ENCODE results near the gene CCNYL1.

DNA sequence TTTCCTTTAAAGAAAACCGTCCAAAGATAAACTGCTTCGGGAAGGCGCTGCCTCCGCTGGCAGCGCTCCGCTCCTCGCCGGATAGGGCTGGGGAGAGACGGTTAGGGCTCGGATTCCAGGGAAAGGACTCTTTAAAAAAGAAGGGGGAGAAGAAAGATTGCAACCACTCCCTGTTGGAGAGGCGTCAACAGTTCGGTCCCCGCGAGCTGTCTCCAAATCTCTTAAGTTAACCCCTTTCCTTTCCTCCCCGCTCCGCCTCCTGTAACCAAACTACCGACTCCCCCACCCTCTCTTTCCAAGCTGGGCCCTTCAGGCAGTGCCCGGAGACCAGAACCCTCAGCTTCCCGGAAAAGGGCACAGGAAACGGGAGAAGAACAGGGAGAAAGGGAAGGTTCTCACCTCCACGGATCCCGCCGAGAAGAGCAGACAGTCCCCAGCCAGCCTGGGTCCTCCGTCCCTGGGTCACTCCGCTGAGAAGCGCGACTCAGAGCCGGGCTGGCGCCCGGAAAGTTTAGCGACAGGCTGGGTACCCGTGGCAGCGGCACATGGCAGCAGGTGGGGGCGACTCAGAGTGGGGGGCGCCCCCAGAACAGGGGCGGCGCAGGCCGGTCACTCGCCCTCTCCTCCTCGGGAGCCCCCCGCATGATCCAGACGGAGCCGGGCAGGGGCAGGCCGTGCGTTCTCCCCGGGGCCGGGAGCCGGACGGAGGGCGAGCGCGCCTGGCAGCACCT is 57.6 kb downstream of the CCNYL1 start:
- TF ChIP-seq, protein P1, sequence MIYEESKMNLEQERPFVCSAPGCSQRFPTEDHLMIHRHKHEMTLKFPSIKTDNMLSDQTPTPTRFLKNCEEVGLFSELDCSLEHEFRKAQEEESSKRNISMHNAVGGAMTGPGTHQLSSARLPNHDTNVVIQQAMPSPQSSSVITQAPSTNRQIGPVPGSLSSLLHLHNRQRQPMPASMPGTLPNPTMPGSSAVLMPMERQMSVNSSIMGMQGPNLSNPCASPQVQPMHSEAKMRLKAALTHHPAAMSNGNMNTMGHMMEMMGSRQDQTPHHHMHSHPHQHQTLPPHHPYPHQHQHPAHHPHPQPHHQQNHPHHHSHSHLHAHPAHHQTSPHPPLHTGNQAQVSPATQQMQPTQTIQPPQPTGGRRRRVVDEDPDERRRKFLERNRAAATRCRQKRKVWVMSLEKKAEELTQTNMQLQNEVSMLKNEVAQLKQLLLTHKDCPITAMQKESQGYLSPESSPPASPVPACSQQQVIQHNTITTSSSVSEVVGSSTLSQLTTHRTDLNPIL (CRISPR knock-in tag; IDR thresholded peaks at IDR 0.05; ENCODE audit: low read depth): no peak
- TF ChIP-seq ZNF70 (CRISPR knock-in tag; IDR thresholded peaks at IDR 0.05) (no peak), ARNTL (CRISPR knock-in tag; IDR thresholded peaks at IDR 0.05; ENCODE audit: borderline replicate concordance, low read depth) (no peak), CSDC2 (CRISPR knock-in tag; IDR thresholded peaks at IDR 0.05) (no peak), ZFP30 (CRISPR knock-in tag; IDR thresholded peaks at IDR 0.05) (no peak), BACH2 (CRISPR knock-in tag; IDR thresholded peaks at IDR 0.05; ENCODE audit: borderline replicate concordance) (no peak), OSR1 (CRISPR knock-in tag; IDR thresholded peaks at IDR 0.05) (no peak), ZFP3 (CRISPR knock-in tag; IDR thresholded peaks at IDR 0.05) (no peak), ZC3H10 (CRISPR knock-in tag; IDR thresholded peaks at IDR 0.05) (no peak)
- TF ChIP-seq, protein P2, sequence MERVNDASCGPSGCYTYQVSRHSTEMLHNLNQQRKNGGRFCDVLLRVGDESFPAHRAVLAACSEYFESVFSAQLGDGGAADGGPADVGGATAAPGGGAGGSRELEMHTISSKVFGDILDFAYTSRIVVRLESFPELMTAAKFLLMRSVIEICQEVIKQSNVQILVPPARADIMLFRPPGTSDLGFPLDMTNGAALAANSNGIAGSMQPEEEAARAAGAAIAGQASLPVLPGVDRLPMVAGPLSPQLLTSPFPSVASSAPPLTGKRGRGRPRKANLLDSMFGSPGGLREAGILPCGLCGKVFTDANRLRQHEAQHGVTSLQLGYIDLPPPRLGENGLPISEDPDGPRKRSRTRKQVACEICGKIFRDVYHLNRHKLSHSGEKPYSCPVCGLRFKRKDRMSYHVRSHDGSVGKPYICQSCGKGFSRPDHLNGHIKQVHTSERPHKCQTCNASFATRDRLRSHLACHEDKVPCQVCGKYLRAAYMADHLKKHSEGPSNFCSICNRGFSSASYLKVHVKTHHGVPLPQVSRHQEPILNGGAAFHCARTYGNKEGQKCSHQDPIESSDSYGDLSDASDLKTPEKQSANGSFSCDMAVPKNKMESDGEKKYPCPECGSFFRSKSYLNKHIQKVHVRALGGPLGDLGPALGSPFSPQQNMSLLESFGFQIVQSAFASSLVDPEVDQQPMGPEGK (CRISPR knock-in tag; IDR thresholded peaks at IDR 0.05; ENCODE audit: borderline replicate concordance): no peak
